Measurements from ENCODE around the gene BLOC1S6. TPM values are rescaled to one million over a fixed set of nuclear protein-coding genes. Genes with fewer than 3 reads are reported as not detected.

The BLOC1S6 gene
- total and polyA plus RNA-seq, 2 of the 13 experiments (the other 11 are each of a cell fraction or from before 2014, with no cell fraction given): 11.8 to 44.3 TPM

- TF ChIP-seq PREB (CRISPR knock-in tag; IDR thresholded peaks at IDR 0.05) (no peak), ZNF225 (CRISPR knock-in tag; IDR thresholded peaks at IDR 0.05) (no peak), PHF8 (CRISPR knock-in tag; IDR thresholded peaks at IDR 0.05) (no peak), HHEX (CRISPR knock-in tag; IDR thresholded peaks at IDR 0.05) (no peak), ZFP36L2 (CRISPR knock-in tag; IDR thresholded peaks at IDR 0.05) (no peak), FOXA3 (CRISPR knock-in tag; IDR thresholded peaks at IDR 0.05) (peak; percentile 15; the same call in 1 of the 2 replicates), YEATS2 (CRISPR knock-in tag; IDR thresholded peaks at IDR 0.05; ENCODE audit: borderline replicate concordance) (no peak), SOX5 (CRISPR knock-in tag; IDR thresholded peaks at IDR 0.05; ENCODE audit: borderline replicate concordance) (peak; percentile 9; the same call in 1 of the 2 replicates), ARNT (IDR thresholded peaks at IDR 0.05) (no peak), NAIF1 (CRISPR knock-in tag; IDR thresholded peaks at IDR 0.05; ENCODE audit: borderline replicate concordance) (no peak), ZFP91 (CRISPR knock-in tag; IDR thresholded peaks at IDR 0.05; ENCODE audit: borderline replicate concordance) (no peak), SP140L (CRISPR knock-in tag; IDR thresholded peaks at IDR 0.05; ENCODE audit: borderline replicate concordance) (no peak), FOXM1 (CRISPR knock-in tag; IDR thresholded peaks at IDR 0.05) (no peak), CREB1 (IDR thresholded peaks at IDR 0.05) (no peak), CREB1 (CRISPR knock-in tag; IDR thresholded peaks at IDR 0.05) (peak; percentile 33)
- TF ChIP-seq, protein P1, sequence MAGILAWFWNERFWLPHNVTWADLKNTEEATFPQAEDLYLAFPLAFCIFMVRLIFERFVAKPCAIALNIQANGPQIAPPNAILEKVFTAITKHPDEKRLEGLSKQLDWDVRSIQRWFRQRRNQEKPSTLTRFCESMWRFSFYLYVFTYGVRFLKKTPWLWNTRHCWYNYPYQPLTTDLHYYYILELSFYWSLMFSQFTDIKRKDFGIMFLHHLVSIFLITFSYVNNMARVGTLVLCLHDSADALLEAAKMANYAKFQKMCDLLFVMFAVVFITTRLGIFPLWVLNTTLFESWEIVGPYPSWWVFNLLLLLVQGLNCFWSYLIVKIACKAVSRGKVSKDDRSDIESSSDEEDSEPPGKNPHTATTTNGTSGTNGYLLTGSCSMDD (CRISPR knock-in tag; IDR thresholded peaks at IDR 0.05): no peak
- TF ChIP-seq, protein P2, sequence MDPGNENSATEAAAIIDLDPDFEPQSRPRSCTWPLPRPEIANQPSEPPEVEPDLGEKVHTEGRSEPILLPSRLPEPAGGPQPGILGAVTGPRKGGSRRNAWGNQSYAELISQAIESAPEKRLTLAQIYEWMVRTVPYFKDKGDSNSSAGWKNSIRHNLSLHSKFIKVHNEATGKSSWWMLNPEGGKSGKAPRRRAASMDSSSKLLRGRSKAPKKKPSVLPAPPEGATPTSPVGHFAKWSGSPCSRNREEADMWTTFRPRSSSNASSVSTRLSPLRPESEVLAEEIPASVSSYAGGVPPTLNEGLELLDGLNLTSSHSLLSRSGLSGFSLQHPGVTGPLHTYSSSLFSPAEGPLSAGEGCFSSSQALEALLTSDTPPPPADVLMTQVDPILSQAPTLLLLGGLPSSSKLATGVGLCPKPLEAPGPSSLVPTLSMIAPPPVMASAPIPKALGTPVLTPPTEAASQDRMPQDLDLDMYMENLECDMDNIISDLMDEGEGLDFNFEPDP (CRISPR knock-in tag; conservative IDR thresholded peaks at IDR 0.05): no peak
- TF ChIP-seq, protein P3, sequence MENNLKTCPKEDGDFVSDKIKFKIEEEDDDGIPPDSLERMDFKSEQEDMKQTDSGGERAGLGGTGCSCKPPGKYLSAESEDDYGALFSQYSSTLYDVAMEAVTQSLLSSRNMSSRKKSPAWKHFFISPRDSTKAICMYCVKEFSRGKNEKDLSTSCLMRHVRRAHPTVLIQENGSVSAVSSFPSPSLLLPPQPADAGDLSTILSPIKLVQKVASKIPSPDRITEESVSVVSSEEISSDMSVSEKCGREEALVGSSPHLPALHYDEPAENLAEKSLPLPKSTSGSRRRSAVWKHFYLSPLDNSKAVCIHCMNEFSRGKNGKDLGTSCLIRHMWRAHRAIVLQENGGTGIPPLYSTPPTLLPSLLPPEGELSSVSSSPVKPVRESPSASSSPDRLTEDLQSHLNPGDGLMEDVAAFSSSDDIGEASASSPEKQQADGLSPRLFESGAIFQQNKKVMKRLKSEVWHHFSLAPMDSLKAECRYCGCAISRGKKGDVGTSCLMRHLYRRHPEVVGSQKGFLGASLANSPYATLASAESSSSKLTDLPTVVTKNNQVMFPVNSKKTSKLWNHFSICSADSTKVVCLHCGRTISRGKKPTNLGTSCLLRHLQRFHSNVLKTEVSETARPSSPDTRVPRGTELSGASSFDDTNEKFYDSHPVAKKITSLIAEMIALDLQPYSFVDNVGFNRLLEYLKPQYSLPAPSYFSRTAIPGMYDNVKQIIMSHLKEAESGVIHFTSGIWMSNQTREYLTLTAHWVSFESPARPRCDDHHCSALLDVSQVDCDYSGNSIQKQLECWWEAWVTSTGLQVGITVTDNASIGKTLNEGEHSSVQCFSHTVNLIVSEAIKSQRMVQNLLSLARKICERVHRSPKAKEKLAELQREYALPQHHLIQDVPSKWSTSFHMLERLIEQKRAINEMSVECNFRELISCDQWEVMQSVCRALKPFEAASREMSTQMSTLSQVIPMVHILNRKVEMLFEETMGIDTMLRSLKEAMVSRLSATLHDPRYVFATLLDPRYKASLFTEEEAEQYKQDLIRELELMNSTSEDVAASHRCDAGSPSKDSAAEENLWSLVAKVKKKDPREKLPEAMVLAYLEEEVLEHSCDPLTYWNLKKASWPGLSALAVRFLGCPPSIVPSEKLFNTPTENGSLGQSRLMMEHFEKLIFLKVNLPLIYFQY (CRISPR knock-in tag; IDR thresholded peaks at IDR 0.05; ENCODE audit: borderline replicate concordance): 0 out of 2 replicates have a peak, but pooled peaks have one; percentile 31
- TF ChIP-seq, protein P4, sequence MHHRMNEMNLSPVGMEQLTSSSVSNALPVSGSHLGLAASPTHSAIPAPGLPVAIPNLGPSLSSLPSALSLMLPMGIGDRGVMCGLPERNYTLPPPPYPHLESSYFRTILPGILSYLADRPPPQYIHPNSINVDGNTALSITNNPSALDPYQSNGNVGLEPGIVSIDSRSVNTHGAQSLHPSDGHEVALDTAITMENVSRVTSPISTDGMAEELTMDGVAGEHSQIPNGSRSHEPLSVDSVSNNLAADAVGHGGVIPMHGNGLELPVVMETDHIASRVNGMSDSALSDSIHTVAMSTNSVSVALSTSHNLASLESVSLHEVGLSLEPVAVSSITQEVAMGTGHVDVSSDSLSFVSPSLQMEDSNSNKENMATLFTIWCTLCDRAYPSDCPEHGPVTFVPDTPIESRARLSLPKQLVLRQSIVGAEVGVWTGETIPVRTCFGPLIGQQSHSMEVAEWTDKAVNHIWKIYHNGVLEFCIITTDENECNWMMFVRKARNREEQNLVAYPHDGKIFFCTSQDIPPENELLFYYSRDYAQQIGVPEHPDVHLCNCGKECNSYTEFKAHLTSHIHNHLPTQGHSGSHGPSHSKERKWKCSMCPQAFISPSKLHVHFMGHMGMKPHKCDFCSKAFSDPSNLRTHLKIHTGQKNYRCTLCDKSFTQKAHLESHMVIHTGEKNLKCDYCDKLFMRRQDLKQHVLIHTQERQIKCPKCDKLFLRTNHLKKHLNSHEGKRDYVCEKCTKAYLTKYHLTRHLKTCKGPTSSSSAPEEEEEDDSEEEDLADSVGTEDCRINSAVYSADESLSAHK (CRISPR knock-in tag; IDR thresholded peaks at IDR 0.05; ENCODE audit: borderline replicate concordance): no peak
These were observed 61.5 kb downstream of the BLOC1S6 start (continued) for GRCh38 chr15:45648521-45649200.

Data from HepG2 (cell line).